ENCODE results near the gene AFF1. TPM values are rescaled to one million over a fixed set of nuclear protein-coding genes. Genes with fewer than 3 reads are reported as not detected.

The AFF1 gene
- total and polyA plus RNA-seq, 2 of the 4 experiments (the other 2 are of a cell fraction) = 7.0 to 9.6 TPM

DNA sequence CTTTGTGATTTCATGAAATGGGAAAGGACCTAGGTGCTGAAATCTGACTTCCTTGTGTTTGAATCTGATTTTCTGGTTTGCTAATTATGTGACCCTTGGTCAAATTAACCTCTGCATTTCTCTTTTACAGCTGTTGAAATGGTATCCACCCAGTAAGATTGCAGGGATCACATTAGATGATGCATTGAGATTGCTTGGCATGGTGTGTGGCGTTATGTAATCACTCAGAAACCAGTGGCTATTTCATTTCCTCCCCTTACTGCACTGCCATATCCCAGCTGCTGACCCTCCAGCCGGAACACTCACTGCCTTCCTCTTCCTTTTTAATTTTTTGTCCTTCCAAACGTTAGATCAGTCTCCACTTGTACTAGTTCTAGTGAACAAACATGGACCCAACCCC is 206.6 kb downstream of the AFF1 start:
- Histone ChIP-seq H3K4ac (ENCODE audit: low read depth, low read length) (no peak overlapping the region), H2BK15ac (ENCODE audit: low read depth, low read length) (no peak overlapping the region), H3K14ac (replicated peaks; ENCODE audit: low read depth, low read length) (no peak overlapping the region; the same call in 1 of the 2 replicates), H3K79me1 (ENCODE audit: low read depth in 1 of 2, low read length in 2 of 2) (no peaks in the 10 kb centered on the region; a peak in 1 of 4 replicates), H3K23ac (ENCODE audit: low read depth, low read length) (no peak overlapping the region), H4K5ac (ENCODE audit: low read depth, low read length) (no peak overlapping the region), H2BK5ac (ENCODE audit: low read depth, low read length, poor library complexity, severe bottlenecking) (no peak overlapping the region), H2AFZ (replicated peaks; ENCODE audit: low read length, poor library complexity) (no peak overlapping the region), H3K4me2 (ENCODE audit: low read depth, low read length) (no peak overlapping the region), H3K9ac (ENCODE audit: low read depth, low read length) (no peak overlapping the region), H3K4me3 (ENCODE audit: insufficient read depth, low read depth, low read length) (no peak overlapping the region), H3K9me3 (ENCODE audit: control insufficient read depth, insufficient read depth, low read length) (no peaks in the 10 kb centered on the region), H3K9me1 (ENCODE audit: insufficient read depth, low read length) (0 out of 2 replicates have a peak, but pooled peaks cover 2% of the 10 kb centered on the region), H2AK5ac (ENCODE audit: low read depth, low read length) (no peak overlapping the region), H2BK20ac (ENCODE audit: low read depth, low read length) (no peak overlapping the region), H4K20me1 (ENCODE audit: insufficient read depth, low read length) (no peaks in the 10 kb centered on the region), H2BK120ac (ENCODE audit: low read depth, low read length) (no peak overlapping the region), H4K91ac (ENCODE audit: insufficient read depth, low read depth, low read length) (no peak overlapping the region), H3K27ac (ENCODE audit: insufficient read depth, low read length) (no peak overlapping the region), H3K4me1 (ENCODE audit: control insufficient read depth, insufficient read depth, low read length) (no peaks in the 10 kb centered on the region), H2AK9ac (replicated peaks; ENCODE audit: low read depth, low read length, poor library complexity) (no peak overlapping the region), H3K56ac (ENCODE audit: extremely low read depth, insufficient read depth, low read length) (no peak overlapping the region), H4K8ac (ENCODE audit: low read depth in 2 of 2, low read length in 2 of 2) (no peak overlapping the region), H3K36me3 (ENCODE audit: control insufficient read depth, insufficient read depth, low read length) (peaks cover 12% of the 10 kb centered on the region), H3K18ac (ENCODE audit: low read depth, low read length) (no peak overlapping the region), H3K27me3 (ENCODE audit: control insufficient read depth, insufficient read depth, low read length) (no peaks in the 10 kb centered on the region)
- intact Hi-C loops (cut with micrococcal nuclease) = no loop called here
- dilution Hi-C loops (cut with HindIII; ENCODE audit: low sequenced_read_pairs, unreplicated experiment) = no loop called here
- CTCF ChIA-PET = interaction anchor here (0.7 kb wide), 1 partner anchor 9 kb away, joined by 3 read pairs; no protein-coding TSS in a partner anchor
- POLR2A ChIA-PET (ENCODE audit: unreplicated experiment) = no interaction called here
- no CpG with 5 or more reads among the region's 3 CpGs for WGBS, 2 experiments (ENCODE audit: extremely low coverage in 2 of 2, insufficient read length in 1 of 2)
- no peak for ATAC-seq (ENCODE audit: low read depth)
- TF ChIP-seq, protein P1, sequence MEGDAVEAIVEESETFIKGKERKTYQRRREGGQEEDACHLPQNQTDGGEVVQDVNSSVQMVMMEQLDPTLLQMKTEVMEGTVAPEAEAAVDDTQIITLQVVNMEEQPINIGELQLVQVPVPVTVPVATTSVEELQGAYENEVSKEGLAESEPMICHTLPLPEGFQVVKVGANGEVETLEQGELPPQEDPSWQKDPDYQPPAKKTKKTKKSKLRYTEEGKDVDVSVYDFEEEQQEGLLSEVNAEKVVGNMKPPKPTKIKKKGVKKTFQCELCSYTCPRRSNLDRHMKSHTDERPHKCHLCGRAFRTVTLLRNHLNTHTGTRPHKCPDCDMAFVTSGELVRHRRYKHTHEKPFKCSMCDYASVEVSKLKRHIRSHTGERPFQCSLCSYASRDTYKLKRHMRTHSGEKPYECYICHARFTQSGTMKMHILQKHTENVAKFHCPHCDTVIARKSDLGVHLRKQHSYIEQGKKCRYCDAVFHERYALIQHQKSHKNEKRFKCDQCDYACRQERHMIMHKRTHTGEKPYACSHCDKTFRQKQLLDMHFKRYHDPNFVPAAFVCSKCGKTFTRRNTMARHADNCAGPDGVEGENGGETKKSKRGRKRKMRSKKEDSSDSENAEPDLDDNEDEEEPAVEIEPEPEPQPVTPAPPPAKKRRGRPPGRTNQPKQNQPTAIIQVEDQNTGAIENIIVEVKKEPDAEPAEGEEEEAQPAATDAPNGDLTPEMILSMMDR (conservative IDR thresholded peaks at IDR 0.05; ENCODE audit: low read depth, low read length) = no peak
- DNase-seq = no peak
- in situ Hi-C loops (cut with MboI; ENCODE audit: low sequenced_read_pairs) = no loop called here
- no TSS peak for BruUV-seq (replicated peaks)

All from IMR-90 (cell line).